22Rv1 (cell line): Measurements from ENCODE around the gene KL.

Experiments used
- CTCF ChIP-seq: fragments of 450-650 bp; IDR thresholded peaks from 2 replicates; pipeline ENCODE4 v1.5.1; 2017; ENCODE audit warnings: mild to moderate bottlenecking
- ZFX ChIP-seq: fragments of 450-650 bp; IDR thresholded peaks from 2 replicates; pipeline ENCODE4 v1.6.1; 2017; ENCODE audit warnings: antibody characterized with exemption, borderline replicate concordance

- TF ChIP-seq CTCF (no peak), ZFX (no peak)
Measured at GRCh38 chr13:33040090-33040489, 23.9 kb downstream of the KL start.
